BLaER1 (cell line): ENCODE measurements around the gene TPH2.

Experiments used
- H3K27ac ChIP-seq: shearing (Covaris generic); formaldehyde crosslinking; 2 replicates; pipeline ENCODE4 v1.8.1; 2022
- H3K27me3 ChIP-seq: shearing (Covaris generic); formaldehyde crosslinking; 2 replicates; pipeline ENCODE4 v1.8.1; 2022
- H3K36me3 ChIP-seq: shearing (Covaris generic); formaldehyde crosslinking; 2 replicates; pipeline ENCODE4 v1.8.1; 2022
- H3K4me1 ChIP-seq: shearing (Covaris generic); formaldehyde crosslinking; 2 replicates; pipeline ENCODE4 v1.8.1; 2022
- H3K4me2 ChIP-seq: shearing (Covaris generic); formaldehyde crosslinking; 2 replicates; pipeline ENCODE4 v1.8.1; 2022
- H3K4me3 ChIP-seq: shearing (Covaris generic); formaldehyde crosslinking; 2 replicates; pipeline ENCODE4 v1.8.1; 2022
- H3K9ac ChIP-seq: shearing (Covaris generic); formaldehyde crosslinking; 2 replicates; pipeline ENCODE4 v1.8.1; 2022
- H3K9me3 ChIP-seq: shearing (Covaris generic); formaldehyde crosslinking; 2 replicates; pipeline ENCODE4 v1.8.1; 2022
- H4K20me1 ChIP-seq: shearing (Covaris generic); formaldehyde crosslinking; 2 replicates; pipeline ENCODE4 v1.8.1; 2022
- Cebpa-rat ChIP-seq: shearing (Covaris generic); IDR thresholded peaks from 2 replicates; pipeline ENCODE4 v1.8.1; 2022

The TPH2 gene

GRCh38 chr12:71938728-71939385 lies at the start of gene TPH2:
TSS of gene TPH2 (plus strand) at chr12:71938845. CDS start at chr12:71938987, 142 bp downstream.
- no peak for TF ChIP-seq Cebpa-rat
- Histone ChIP-seq H3K4me2 (no peak within 1 kb of the TSS), H3K27ac (no peak within 1 kb of the TSS)

GRCh38 chr12:71890475-71890874 lies 48.2 kb upstream of the TPH2 start:
- H3K4me2 ChIP-seq: peak overlapping the region; percentile 51
- no peak overlapping the region for H3K9ac ChIP-seq
- peaks cover 10% of the 10 kb centered on the region for H3K4me1 ChIP-seq
- no peak overlapping the region for H3K4me3 ChIP-seq
- no peaks in the 10 kb centered on the region for H3K27me3 ChIP-seq
- H3K36me3 ChIP-seq: peaks cover 43% of the 10 kb centered on the region
- TF ChIP-seq Cebpa-rat: no peak
- H3K9me3 ChIP-seq: peaks cover 6% of the 10 kb centered on the region
- peaks cover 6% of the 10 kb centered on the region for H4K20me1 ChIP-seq
- H3K27ac ChIP-seq: no peak overlapping the region

More at GRCh38 chr12:71938728-71939385, at the start of gene TPH2:
- Histone ChIP-seq H3K27me3 (no peaks in the 10 kb centered on the region), H3K9ac (no peak within 1 kb of the TSS), H3K4me1 (no peaks in the 10 kb centered on the region), H3K36me3 (no peaks in the 10 kb centered on the region), H4K20me1 (no peaks in the 10 kb centered on the region), H3K4me3 (no peak within 1 kb of the TSS), H3K9me3 (no peaks in the 10 kb centered on the region)

- peaks cover 10% of the 10 kb centered on the region for H3K4me1 ChIP-seq
- no peaks in the 10 kb centered on the region for H3K27me3 ChIP-seq
- peaks cover 39% of the 10 kb centered on the region for H3K36me3 ChIP-seq
- no peak for TF ChIP-seq Cebpa-rat
- no peak overlapping the region for H3K27ac ChIP-seq
- H3K4me2 ChIP-seq: no peak overlapping the region
- peaks cover 6% of the 10 kb centered on the region for H4K20me1 ChIP-seq
- H3K9me3 ChIP-seq: peaks cover 6% of the 10 kb centered on the region
- H3K4me3 ChIP-seq: no peak overlapping the region
- H3K9ac ChIP-seq: no peak overlapping the region
Observed at GRCh38 chr12:71892059-71892458, 46.6 kb upstream of the TPH2 start.

- no peaks in the 10 kb centered on the region for H3K4me1 ChIP-seq
- no peak overlapping the region for H3K9ac ChIP-seq
- H3K4me2 ChIP-seq: no peak overlapping the region
- H3K36me3 ChIP-seq: peaks cover 45% of the 10 kb centered on the region
- no peaks in the 10 kb centered on the region for H3K9me3 ChIP-seq
- H4K20me1 ChIP-seq: no peaks in the 10 kb centered on the region
- H3K27me3 ChIP-seq: no peaks in the 10 kb centered on the region
- H3K4me3 ChIP-seq: no peak overlapping the region
- TF ChIP-seq Cebpa-rat: no peak
- no peak overlapping the region for H3K27ac ChIP-seq
Observed at GRCh38 chr12:71896205-71896882, 42.3 kb upstream of the TPH2 start.

GRCh38 chr12:71900091-71900490 lies 38.6 kb upstream of the TPH2 start:
- Histone ChIP-seq H4K20me1 (no peaks in the 10 kb centered on the region), H3K9me3 (no peaks in the 10 kb centered on the region), H3K9ac (no peak overlapping the region), H3K4me2 (no peak overlapping the region), H3K27ac (no peak overlapping the region), H3K27me3 (no peaks in the 10 kb centered on the region), H3K4me1 (no peaks in the 10 kb centered on the region), H3K36me3 (peaks cover 69% of the 10 kb centered on the region), H3K4me3 (no peak overlapping the region)
- no peak for TF ChIP-seq Cebpa-rat

GRCh38 chr12:71904629-71905028 lies 34.0 kb upstream of the TPH2 start:
- no peak for TF ChIP-seq Cebpa-rat
- no peaks in the 10 kb centered on the region for H4K20me1 ChIP-seq
- H3K9me3 ChIP-seq: peaks cover 2% of the 10 kb centered on the region; the same call in 1 of the 2 replicates
- H3K27me3 ChIP-seq: no peaks in the 10 kb centered on the region
- no peak overlapping the region for H3K27ac ChIP-seq
- H3K4me2 ChIP-seq: no peak overlapping the region
- peaks cover 81% of the 10 kb centered on the region for H3K36me3 ChIP-seq
- no peak overlapping the region for H3K4me3 ChIP-seq
- no peak overlapping the region for H3K9ac ChIP-seq
- no peaks in the 10 kb centered on the region for H3K4me1 ChIP-seq

- Histone ChIP-seq H3K36me3 (no peaks in the 10 kb centered on the region), H3K27me3 (no peaks in the 10 kb centered on the region), H3K4me3 (no peak overlapping the region), H3K9me3 (no peaks in the 10 kb centered on the region), H3K9ac (no peak overlapping the region), H3K4me1 (no peaks in the 10 kb centered on the region), H3K27ac (no peak overlapping the region), H4K20me1 (no peaks in the 10 kb centered on the region), H3K4me2 (no peak overlapping the region)
- no peak for TF ChIP-seq Cebpa-rat
Observed at GRCh38 chr12:71935594-71935993, 3.1 kb upstream of the TPH2 start.

- Histone ChIP-seq H3K9me3 (no peaks in the 10 kb centered on the region), H3K4me2 (no peak overlapping the region), H3K9ac (no peak overlapping the region), H3K27me3 (no peaks in the 10 kb centered on the region), H4K20me1 (no peaks in the 10 kb centered on the region), H3K4me3 (no peak overlapping the region), H3K36me3 (no peaks in the 10 kb centered on the region), H3K4me1 (no peaks in the 10 kb centered on the region), H3K27ac (no peak overlapping the region)
- no peak for TF ChIP-seq Cebpa-rat
Observed at GRCh38 chr12:71940068-71940467, 1.4 kb downstream of the TPH2 start.

- no peak overlapping the region for H3K27ac ChIP-seq
- no peaks in the 10 kb centered on the region for H3K9me3 ChIP-seq
- H3K9ac ChIP-seq: no peak overlapping the region
- no peak overlapping the region for H3K4me2 ChIP-seq
- H4K20me1 ChIP-seq: no peaks in the 10 kb centered on the region
- no peaks in the 10 kb centered on the region for H3K36me3 ChIP-seq
- H3K4me1 ChIP-seq: no peaks in the 10 kb centered on the region
- TF ChIP-seq Cebpa-rat: no peak
- H3K4me3 ChIP-seq: no peak overlapping the region
- H3K27me3 ChIP-seq: no peaks in the 10 kb centered on the region
Observed at GRCh38 chr12:71941174-71941573, 2.5 kb downstream of the TPH2 start.

GRCh38 chr12:71942259-71942658 lies 3.6 kb downstream of the TPH2 start:
- Histone ChIP-seq H3K4me2 (no peak overlapping the region), H3K4me3 (no peak overlapping the region), H3K4me1 (no peaks in the 10 kb centered on the region), H3K27ac (no peak overlapping the region), H3K27me3 (no peaks in the 10 kb centered on the region), H3K36me3 (no peaks in the 10 kb centered on the region), H3K9ac (no peak overlapping the region), H4K20me1 (no peaks in the 10 kb centered on the region), H3K9me3 (no peaks in the 10 kb centered on the region)
- no peak for TF ChIP-seq Cebpa-rat
